Suppressor macrophage (primary cell): Measurements from ENCODE around the gene MGAT5.

ENCODE experiments used
- DNase-seq, 4 experiments: peaks; one replicate each; pipeline ENCODE4 v3.0.0-alpha.2; 2020 to 2022

Gene MGAT5

DNA sequence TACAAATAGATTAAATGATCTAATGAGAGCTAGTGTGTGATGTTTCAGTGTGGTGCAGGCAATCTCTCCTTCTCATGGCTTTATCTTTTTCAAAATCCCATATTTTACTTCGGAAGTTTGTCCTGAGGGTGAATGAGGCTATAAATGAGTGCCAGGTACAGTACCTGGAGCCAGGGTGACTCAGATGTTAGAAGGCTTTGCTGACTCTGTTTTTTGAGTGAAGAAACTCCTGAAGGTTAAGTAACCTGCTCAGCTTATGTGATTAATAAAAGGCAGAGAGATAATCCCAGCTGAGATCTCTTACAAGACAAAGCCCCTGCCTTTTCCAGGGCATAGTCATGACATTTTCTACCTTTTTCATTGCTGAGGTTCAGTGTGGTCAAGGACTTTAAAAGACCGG lies 52.6 kb downstream of the MGAT5 start:
- DNase-seq: no peak

DNA sequence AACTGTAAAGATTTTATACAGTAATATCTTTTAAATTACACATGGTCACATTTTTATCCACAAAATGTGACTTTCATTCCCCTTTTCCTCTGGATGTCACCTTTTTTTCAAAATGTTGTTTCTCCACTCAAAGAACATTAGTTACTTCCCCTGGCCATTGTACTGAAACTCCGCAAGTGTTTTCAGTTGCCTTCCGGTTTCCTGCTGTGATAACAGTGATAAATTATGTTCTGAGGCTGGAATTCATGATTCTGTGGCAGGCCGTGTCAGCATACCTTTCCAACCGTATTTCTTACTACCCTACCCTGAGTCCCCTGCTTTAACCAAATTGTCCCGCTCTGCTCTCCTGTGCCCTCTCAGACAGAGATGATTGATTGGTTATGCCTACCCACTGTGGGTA lies 53.5 kb downstream of the MGAT5 start:
- no peak for DNase-seq

DNA sequence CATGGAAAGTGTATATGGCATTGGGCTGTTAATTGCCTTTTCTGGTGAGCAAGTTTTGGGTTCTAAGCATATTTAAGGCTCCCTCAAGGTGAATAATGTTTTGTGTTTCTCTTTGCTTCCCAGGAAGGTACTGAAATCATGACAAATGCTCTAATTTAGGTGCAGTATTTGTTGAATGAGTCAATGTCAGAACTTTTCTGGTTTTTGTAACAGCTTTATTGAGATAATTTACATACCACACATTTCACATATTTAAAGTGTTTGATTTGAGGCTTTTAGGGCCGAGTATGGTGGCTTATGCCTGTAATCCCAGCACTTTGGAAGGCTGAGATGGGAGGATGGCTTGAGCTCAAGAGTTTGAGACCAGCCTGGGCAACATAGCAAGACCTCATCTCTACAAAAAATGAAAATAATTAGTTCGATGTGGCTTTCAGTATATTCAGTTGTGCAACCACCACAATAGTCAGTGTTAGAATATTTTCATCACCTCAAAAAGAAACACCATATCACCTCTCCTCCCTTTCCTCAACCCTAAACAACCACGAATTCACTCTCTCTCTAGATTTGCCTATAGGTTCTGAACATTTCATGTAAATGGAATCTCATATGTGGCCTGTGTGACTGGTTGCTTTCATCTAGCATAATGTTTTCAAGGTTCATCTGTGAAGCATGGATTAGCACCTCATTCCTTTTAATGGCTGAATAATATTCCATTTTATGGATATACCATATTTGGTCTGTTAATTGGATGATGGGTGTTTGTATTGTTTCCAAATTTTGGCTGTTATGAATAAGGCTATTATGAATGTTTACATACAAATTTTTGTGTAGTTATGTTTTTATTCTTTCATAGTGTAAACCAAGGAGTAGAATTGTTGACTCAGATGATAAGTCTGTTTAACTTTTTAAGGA lies 54.9 kb downstream of the MGAT5 start:
- no peak for DNase-seq

DNA sequence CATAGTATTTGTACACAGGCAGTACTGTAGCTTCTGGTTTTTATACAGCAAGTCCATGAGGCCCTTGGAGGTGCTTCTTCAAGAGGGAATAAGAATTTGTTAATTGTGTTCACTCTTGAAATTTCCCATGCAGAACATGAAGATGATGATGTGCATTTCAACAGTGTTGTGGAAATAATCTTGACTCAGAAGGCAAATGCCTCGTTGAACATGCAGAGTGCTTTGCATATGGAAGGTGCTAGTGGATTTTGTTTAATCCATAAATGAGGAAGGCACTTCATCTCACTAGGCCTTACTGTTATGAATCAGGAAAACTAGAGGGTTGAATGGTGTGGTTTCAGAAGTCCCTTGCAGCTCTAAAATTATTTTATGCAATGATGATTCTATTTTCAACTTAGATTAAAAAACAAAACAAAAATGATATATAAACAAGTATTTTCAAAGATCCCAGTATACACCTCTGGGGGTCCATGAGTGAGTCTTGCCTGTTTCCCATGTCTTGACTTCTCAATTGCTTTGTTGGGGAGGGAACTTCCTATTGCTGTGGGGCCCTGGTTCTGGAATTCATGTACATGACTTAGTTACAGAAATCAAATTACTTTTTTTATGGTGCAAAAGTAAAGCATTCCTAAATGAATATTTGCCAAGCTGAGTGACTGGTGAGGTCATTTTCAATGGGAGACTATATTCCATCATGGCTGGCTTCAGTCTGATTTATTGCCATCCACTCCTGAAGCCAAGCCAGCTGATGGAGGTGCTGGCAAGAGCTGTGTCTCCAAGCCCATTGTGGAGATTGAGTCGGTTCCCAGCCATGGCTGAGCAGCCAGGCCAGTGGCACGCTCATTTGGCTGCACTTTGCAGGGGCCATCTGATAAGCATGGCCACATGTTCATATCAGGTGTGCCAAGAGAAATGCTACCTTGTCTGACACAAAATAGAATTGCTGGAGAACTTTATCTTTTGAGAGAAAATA lies 56.5 kb downstream of the MGAT5 start:
- no peak for DNase-seq

DNA sequence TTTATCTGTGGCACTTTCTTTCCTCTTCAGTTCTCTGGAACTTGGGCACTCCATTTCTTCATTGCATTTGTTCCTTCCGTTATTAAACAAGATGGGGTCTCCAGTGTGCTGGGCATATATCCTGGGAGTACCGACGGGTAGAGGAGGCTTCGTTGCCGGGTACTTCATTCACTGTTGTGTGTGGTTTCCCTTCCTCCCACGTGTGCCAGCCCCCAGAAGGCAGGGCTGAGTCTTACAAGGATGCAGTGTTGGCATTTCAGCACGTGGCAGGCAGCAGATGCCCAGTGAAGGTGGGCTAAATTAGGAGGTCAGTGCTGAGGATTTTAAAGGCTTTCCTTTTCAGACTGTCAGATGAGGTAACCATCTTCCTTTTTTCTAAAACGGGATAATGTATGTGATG lies 58.6 kb downstream of the MGAT5 start:
- DNase-seq: no peak

DNA sequence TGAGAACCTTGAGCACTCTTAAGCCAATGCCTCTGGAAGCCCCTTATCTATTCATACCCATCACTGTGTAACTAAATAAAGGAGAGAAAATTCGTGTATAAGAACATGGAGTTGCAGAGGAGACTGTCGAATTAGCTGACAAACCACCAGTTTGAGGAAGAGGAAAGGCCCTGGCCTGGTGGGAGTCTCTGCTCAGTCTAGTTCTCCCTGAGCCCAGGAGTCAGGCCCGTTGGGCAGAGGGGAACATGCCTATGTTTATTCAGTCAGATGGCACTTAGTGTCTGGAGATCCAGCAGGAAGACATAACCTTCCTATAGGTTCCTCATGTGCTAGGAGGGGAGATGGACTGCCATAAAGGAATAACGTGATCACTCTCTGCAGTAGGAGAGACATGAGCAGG lies 60.3 kb downstream of the MGAT5 start:
- no peak for DNase-seq

DNA sequence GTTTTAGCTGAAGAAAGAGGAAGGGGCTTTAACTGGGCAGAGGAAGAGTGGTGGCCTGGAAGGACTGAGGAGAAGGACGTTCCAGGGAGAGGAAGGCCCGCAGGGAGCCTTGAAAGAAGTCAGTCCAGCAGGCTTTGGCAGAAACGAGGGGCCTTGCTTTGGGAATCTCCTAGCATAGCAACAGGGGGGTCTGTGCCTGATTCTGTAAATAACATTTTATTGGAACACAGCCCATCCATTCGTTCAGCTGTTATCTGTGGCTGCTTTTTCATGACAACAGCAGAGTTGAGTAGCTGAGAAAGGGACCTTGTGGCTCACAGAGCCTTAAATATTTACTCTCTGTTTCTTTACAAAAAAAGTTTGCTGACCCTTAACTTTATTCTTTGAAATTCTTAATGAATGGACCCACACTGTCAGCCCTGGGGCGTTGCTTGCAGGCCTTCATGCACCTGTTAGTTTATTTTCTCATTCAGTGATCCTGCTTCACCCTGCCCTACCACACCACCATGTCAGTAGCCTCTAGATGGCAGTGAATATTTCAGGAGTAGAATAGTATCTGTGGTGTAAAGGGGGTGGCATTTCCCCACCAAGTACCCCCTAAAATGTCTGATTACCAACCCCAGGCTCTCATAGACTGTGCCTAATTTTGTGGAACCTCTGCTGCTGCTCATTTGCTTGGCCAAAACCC lies 61.0 kb downstream of the MGAT5 start:
- DNase-seq: no peak

DNA sequence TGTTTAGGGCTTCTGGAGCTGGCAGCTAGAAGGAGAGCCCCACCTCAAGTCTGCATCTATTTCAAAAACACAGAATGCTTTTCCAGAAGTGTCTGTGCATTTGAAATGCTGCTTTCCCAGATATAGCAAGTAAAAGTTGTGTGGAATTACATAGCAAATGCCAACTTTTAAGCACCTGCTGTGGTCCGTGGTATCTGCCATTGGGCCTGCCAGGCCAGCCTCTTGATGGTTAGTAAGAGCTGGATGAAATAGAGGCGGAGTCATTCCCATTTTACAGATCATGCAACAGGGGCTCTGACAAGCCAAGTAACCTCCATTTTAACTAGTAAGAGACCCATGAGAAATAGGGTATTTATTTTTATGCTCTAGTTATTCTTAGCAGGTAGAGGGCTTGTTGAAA lies 61.6 kb downstream of the MGAT5 start:
- no peak for DNase-seq

DNA sequence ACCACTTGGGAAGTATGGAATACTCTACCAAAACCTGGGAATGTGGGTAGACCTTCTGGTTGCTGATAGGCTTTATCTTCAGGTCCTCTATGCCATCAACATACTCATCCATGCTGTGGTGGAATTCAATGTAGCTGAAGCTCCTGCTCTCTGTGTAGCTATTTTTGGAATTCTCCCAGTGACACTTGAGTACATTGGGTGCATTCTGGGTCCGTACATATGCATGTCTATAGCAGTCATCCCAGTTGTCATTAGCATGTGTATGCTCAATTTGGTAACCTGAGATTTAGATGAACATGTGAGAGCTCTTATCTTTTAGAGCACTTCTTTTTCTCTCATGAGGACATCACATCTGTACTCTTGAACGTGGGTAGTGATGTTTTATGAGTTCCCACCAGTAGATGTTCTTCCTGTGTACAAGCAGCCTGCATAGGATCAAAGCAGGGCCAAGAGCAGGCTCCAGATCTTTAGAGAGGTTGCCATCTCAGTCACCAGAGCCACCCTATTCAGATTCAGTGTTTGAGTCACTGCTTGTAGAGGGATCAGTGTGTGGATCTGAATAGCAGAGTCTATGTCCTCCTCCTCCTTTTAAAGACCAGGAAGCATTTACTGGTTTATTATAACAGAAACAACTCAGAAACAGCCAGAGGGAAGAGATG lies 65.9 kb downstream of the MGAT5 start:
- no peak for DNase-seq

DNA sequence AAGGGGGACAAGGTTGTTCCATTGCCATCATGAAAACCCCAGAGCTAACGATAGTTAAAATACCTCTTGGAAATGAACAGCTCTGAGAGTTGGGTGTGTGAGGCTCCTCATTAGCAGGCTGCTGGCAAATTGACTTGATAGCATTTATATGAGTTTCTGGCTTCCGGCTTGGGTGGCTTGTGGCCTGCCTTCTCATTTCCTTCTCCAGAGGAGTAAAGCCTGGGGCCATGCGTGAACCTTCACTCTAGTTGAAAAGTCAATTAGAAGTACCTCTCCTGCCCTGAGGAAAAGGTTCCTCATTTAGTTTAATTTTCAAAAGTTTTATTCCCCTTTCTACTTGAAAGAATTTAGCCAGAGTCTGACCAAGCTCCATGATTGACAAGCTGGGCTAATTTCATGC lies 67.1 kb downstream of the MGAT5 start:
- peak in 3 of 4 experiments; percentile 13 to 37 (median 22) for DNase-seq

DNA sequence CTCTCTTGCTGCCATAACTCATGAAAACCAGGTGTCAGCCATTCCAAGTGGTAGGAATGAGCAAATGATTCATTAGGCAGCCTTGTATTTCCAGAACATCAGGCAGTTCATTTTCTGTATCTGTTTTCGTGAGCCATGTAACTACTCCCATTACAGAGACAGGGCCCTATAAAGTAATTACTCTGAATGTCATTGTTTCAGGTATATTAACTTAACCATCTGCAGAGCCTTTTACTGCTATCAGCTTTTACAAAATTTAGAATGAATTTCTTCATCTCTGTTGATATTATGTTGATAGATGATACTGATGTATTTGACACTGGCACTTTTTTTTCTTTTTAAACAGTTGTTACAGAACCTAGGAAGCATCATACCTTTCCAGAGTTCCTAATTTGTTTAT lies 69.9 kb downstream of the MGAT5 start:
- DNase-seq: no peak

DNA sequence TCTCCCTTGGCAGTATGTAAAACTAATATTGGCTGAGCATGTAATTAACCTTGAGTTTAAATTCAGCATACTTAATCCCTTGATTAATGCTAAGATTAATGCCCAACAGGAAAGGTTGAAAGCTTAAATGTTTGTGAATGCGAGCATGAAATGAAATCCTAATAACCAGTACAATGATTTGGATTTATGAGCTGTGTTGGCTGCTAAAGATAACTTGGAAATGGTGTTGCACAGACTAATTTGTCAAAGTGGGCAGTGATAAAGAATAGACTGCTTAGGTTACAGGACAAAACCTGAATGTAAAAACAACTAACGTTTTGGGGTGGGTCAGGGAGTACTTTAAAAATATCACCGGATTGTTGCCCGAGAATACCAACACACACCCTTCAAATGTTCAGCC lies 70.6 kb downstream of the MGAT5 start:
- no peak for DNase-seq

DNA sequence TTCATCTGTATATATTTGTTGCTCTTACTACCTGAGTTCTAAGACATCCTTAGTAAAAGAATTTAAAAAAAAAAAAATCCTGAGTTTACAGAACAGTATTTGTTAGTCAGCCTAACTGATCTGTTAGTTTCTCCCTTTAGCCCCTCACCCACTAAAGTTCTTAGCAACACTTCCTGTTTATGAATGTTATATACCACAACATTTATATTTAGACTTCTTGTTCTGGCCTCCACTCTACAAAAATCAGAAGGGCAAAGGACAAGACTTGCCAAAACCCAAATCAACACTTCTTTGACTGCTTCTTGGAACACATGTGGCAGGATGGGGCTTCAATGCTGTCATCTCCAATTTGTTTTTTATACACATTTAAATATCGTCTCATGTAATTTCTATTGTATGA lies 71.1 kb downstream of the MGAT5 start:
- peak; percentile 36 to 80 (median 59) for DNase-seq

DNA sequence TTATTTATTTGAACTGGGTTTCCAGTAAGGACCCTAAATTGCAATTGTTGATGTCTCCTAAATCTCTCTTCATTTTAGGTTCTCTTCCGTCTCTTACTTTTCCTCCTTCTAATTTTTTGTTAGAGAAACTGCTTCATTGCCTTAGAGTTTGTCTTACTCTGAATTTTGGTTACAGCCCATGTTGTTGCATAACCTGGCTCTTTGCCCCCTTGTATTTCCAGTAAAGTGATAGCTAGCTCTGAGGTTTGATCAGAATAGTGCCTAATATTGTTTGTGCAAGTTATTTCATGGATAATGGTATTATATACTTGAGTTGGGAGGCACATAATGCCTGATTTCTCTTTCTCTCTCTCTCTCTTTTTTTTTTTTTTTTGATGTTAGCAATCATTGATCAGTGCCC lies 71.8 kb downstream of the MGAT5 start:
- no peak for DNase-seq

DNA sequence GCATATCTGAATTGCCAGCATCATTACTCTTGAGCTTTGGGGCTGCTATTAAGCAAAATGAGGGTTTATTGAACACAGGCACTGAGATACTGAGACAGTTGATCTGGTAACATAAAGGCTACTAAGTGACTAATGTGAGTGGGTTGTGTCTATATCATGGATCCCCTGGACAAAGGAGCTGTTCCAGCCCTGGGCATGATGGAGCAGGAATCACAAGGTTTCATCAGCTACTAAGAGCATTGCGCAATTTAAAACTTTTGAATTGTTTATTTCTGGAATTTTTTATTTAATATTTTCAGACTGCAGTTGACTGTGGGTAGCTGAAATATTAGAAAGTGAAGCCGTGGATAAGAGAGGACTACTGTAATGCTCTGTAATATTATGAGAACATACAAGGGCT lies 73.5 kb downstream of the MGAT5 start:
- DNase-seq: peak in 2 of 4 experiments; percentile 12 to 23

DNA sequence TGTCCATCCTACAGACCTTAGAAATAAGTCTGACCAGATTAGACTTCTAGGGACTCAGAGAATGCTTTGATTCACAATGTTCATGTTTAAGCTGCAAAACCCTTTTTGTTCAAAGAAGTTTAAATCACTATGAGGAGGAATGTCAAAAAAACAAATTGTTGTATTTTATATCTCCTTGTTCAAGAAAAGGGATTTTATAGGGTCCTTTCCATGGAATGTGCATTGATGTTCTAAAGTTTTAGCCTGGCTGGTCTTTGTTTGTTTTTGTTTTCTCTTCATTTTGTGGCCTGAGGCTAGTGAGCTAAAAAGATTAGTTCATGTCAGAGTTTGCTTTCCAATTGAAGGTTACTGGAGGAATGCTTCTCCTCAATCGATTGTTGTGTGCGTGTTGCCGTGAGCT lies 77.2 kb downstream of the MGAT5 start:
- DNase-seq: no peak

DNA sequence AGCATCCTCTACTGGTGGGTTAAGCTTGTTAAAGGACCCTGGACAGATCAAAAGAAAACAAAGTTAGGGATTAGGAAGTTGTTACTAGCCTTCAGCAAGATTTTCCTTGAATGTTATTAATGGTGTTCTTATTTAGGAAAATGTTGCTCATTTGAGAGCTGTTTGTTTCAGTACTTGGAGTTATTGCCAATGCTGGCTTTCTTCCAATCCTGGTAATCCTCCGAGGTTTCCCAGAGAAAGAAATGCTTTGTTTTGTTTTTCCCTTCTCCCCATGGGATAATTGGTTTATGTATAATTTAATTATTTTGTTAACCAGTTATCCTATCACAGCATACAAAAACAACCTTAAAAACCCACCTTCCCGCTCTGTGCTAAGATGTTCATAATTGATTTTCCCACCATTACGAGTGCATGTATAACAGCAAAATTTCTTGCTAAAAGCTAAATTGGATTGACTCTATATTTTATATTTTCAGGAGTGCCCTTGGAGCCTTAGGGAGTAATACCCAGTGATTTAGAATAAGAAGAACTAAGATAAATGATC lies 79.8 kb downstream of the MGAT5 start:
- DNase-seq: no peak

DNA sequence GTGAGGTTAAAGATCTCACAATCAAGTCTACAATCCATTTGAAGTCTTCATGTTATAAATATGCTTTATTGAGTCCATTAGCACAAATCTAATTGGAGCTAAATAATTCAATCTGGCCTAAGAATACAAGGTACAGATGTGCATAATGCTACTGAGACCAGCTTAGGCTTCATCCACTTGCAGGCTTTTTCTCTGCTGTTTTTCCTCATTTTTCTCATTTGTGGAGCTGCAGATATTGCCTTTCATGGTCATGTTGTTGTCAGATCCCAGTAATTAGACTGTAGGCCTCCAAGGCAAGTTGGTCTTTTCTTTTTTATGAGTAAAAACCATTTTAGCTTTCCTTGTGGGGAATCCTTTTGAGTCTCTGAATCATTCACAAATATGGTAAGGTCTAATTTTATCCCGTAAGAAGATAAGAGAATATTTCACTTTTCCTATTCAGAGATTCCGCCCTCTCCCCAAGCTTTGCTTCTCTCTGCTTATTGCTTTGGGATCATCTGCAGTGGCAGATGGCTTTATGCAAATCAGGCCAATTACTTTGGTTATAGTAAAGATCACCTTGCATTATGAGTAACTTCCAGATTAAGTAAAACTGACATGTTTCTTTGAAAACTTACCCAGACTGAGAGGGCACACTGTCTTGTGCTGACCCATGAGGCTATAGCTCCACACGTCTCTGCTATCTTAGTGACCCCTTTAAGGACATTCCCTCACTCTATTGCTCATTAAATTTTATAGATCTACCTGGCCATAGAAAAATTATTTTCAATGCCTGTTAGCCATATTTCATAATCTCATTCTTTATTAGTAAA lies 80.9 kb downstream of the MGAT5 start:
- no peak for DNase-seq

DNA sequence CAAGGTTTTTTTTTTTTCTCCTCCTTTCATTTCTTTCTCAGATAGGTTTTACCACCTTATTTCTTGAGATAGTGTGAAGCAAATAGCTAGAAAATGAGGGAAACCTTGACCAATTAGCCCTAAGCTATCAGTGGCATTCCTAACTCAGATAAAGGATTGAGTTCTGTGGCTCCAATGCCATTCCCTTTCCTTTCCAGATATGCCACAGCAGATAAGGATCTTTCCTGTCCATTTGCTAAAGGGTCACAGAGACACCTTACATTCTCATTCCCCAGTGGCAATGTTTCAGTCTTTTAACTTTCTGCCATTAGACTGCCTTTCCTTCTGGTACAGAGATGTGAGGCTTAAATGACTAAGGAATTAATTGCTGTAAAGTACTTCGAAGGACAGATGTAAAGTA lies 81.7 kb downstream of the MGAT5 start:
- no peak for DNase-seq

DNA sequence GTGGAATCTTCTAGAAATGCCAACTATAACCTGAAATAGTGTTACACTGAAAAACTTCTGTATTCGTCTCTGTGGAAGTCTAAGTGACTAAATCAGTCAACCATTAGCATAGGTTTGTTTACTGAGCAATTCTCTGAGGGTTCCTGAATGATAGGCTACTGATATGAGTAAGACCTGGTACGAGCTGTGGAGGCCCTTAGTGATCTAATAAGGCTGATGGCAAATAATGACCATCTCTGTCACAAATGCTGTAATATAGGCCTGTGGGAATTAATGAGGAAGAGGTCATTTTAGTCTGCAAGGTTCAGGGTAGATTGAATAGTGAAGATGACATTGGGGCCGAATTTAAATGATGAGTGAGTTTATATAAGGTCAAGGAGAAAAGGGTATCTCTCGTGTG lies 82.5 kb downstream of the MGAT5 start:
- no peak for DNase-seq

DNA sequence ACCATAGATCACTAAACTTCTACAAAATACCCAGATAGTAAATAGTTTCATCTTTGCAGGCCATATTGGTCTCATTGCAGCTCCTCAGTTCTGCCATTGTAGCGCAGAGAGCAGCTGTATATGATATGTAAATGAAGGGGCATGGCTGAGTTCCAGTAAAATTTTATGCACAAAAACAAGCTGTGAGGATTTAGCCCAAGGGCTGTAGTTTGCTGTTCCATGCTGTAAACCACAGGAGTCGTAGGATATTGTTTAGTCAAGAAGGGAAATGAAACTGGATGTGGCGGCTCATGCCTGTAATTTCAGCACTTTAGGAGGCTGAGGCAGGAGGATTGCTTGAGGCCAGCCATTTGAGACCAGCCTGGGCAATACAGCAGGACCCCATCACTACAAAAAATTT lies 83.0 kb downstream of the MGAT5 start:
- peak in 2 of 4 experiments; percentile 26 to 38 for DNase-seq
